Measurements from ENCODE around the gene IL22RA1.

Gene IL22RA1

DNA sequence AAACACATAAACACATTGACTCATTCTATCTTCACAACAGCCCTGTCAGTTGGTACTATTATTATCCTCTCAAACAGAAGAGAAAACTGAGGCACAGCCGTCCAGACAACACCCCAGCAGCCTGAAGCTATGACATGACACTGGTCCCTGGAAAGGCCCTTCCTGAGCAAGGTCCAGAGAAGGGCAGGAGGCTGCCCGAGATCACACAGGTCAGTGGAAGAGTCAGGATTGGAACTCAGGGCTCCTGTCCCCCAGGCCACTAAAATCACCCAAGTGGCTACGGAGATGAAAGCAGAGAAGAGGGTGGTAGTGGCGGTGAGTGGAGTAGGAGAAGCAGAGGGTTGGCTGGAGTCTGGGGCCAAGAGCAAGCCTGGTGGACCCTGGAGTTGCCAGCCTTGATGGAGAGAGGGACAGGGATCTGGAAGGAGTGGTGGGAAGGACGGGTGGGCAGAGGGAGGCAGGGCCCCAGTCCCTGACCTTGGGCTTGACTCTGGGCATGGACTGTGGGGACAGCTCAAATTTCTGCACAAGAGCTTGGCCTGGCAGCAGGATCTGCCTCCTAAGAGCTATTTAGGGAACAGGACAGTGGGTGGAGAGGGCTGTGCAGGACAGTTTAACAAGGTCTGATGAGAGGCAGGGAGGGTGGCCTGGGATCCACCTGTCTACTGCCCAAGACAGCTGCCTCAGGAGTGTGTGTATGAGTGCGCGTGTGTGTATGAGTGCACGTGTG is 46.8 kb downstream of the IL22RA1 start:
- no peak for DNase-seq

DNA sequence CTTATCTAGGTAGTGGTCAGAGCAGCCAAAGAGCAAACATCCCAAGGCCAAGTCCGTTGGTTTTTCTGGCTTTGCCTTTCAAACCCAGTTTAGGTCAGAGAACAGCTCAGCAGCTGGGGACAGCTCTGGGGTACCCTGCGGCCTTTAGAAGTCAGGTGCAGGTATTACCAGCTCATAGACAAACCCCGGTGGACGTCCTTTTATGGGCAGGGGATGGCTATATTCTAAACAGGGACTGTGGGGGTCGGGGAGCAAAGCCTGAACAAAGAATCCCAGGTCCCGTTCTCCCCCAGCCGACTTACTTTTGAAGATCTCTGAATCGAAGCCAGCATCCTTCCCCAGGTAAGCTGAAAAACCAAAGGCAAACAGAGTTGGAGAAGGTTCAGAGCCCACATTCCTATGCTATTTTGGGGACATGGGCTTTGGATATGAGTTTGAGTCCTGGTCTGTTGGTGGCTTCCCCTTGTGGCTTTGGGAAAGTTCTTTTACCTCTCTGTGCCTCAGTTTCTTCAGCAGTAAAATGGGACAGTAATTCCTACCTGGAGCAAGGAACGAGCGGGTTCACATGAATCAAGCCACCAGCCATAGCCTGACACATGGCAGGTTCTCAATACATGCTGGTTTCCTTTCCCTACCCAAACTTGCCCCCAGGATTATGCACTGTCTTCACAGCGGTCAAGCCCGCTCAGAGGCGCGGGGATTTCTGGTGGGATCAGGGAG is 47.6 kb downstream of the IL22RA1 start:
- no peak for DNase-seq

DNA sequence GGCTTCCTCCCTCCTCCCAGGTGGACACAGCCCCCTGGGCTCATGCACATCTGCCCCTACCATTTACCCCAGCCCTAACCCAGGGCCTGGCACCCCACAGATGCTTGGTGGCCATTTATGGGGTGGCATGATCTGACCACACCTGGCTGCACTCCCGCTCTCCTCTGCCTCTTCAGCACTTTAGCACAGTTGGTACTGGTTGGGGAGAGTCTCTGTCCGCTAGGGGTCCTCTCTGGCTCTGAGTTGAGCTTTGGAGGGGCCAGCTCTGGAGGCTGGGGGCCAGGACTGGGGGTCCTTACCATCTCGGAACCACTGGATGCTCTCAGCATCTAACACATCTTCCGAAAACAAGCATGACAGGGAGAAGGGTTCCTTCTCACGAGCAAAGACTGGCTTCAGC is 48.4 kb downstream of the IL22RA1 start:
- DNase-seq, result no peak

DNA sequence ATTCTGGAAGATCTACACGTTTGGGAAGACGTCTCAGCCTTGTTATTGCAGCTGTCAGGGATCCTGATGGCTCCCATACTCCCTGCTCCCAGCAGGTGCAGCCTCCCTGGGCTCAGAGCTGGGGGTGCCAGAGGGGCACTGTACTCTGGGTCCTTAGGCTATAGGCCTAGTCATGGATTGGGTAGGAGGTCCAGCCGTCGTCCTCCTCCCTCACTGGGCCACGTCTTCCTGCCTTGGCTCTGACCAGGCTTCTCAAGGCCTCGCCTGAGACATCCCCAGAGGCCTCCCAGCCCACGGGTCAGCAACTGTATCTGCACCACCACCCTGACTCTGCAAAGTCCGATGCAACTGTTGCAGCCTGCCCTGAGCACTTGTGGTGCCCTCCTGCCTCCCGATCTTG is 49.2 kb downstream of the IL22RA1 start:
- no peak for DNase-seq

DNA sequence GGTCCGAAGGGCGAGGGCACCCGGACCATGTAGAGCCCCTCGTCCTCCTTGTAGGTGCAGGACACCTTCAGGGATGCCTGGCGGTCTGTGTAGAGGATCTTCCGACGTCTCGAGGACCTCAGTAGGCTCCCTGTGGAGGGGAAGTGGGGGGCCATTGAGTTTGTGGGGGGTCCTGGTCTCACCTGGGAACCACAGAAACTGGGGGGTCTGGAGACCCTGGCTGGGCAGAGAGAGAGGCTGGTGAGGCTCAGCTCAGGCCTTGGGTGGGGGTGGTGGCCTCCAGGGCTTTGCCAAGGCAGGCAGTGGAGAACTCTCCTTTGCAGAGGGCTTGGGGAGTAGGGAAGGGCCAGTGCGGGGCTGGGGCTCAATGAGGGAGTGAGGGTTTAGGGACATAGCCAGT is 50.0 kb downstream of the IL22RA1 start:
- DNase-seq, result no peak

DNA sequence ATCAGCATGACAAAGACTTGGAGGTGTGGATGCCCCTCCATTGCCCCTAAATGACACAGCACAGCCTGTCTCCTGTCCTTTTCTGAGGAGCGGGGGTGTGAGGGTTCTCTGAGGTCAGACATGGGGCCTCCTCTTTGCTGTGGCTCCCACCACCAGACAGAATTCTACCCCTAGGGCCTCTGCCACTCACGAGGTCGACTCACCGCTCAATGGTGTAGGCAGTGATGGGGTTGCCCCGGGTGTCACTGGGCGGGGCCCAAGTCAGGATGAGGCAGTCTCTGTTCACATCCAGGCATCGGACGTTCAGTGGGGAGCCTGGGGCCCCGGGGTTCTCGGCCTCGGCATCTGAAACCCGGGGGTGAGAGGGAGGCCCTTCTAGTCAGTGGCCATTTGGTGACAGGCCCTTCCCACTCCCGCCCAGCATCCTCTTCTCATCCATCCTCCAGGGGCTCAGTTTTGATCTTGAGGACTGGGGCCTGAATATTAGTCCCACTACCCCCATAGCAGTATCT is 50.9 kb downstream of the IL22RA1 start:
- no peak for DNase-seq

DNA sequence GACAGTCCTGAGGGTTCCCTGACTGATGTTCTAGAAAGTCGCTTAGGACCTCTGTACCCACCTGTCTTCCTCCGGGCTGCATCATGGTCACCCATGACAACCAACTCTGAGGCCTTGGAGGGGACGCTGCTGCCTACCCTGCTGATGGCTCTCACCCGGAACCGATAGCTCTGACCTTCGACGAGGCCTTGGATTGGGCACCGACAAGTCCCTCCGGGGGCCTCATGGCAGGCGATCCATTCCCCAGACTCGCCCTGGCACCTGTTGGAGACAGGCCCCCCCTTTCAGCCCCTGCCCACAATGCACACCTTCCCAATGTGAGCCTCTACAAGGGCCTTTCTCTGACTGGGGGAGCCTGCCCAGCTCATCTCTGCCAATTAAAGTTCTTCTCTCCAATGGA is 52.2 kb downstream of the IL22RA1 start:
- DNase-seq, result no peak

DNA sequence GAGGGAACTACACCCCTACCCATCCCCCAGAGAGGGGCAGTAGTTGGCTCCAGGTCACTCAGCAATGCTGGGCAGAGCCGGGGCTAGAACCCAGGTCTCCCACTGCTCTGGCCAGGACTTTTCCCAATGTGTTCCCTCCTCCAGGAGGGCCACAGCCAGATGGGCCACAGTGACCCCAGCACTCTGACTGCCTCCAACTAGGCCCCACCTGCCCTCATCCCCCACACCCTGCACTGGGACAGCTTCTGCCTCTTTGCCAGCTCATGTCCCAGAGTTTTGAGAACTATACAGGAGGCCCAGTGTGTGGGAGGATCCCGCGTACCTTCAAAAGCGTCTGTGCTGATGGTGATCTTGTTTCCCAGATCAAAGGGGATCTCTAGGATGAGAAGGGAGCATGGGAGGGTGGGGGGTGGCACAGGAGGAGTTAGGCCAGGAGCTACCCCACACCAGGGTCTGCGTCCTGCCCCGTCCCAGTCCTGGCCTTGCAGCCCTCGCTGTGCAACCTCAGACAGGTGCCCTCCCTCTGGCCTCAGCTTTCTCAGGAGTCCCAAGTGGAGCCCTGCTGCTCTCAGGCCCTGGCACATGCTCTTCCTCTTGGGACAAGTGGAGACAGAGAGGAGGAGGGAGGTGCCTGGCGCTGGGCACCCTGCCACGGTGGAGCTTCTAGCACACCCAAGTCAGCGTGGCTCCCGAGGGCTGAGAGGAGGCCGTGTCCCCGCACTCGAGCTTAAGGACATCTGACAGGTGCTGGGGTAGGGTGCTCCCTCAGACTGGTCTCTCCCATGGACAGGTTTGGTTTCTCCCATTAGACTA is 53.0 kb downstream of the IL22RA1 start:
- no peak for DNase-seq

DNA sequence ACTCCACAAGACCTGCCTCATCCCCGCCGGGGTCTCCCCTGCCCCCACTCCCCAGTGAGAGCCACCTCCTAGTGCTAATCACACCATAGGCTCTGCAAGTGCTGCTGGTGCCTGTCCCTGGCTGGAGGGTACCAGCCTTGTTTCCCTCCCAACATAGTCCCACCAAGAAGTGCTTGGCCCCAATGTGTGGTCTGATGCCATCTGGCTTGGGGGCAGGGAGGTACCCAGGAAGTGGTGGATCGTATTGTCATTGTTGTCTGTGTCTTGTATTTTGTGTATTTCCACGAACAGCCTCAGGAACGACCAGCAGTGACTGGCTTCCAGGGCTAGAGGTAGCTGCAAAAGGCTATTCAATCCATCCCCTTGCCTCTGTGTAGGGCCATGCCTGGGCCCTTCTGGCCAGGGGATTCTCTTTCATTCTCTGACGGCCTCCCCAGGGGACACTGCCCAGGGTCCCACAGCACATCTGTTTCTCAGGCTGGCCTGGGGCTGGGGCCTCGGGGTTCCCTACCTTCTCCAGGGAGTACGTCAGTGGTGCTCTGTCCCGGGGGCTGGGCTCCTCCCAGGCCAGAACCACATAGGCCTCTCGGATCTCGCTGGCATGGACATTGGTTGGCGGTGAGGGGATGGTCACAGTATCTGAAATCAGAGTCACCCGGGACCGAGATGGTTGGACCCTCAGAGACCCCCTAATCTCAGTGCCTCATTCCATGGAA is 53.8 kb downstream of the IL22RA1 start:
- no peak for DNase-seq

DNA sequence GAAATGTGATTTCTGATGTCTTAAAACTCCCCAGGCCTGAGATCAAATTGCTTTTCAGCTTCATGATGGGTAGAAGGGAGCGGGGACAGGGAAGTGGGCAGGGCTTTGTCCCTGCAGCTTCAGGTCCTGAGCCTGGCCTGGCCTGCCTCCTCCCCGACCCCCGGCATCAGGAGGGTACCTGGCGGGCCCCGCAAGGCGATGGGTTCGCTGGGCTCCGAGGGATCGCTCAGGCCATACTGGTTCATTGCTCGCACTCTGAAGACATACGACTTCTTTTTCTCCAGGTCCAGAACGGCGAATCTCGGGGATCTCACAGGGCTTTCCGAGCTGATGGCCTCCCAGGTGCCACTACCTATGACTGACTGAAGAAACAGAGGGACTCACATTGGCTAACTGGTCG is 56.5 kb downstream of the IL22RA1 start:
- DNase-seq, result no peak

DNA sequence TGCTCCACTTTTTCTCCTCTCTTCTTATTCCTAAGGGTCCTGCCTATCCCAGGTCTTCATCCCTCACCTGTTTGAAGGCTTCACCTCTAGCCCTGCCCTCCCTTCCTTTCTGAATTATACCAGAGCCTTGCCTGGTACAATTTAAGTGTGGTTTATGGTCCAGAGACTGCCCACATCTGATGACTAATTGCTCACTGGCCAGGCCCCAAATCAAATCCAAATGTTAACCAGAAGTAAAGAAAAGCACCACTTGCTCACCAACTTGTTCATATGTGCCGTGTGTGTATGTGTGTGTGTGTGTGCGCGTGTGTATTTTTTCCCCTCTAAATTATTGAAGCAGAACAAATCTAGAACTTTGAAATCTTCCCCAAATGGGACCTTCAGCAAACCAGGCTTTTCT is 57.4 kb downstream of the IL22RA1 start:
- DNase-seq, result no peak

DNA sequence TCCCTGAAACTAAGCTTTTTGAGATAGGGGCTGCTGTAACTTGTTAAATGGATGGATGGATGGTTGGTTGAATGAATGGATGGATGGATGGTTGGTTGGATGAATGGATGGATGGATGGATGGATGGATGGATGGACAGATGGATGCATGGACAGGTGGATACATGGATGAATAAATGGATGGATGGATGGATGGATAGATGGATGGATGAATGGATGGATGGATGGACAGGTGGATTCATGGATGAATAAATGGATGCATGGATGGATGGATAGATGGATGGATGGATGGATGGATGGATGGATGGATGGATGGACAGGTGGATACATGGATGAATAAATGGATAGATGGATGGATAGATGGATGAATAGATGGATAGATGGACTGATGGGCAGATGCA is 57.9 kb downstream of the IL22RA1 start:
- DNase-seq, result no peak

DNA sequence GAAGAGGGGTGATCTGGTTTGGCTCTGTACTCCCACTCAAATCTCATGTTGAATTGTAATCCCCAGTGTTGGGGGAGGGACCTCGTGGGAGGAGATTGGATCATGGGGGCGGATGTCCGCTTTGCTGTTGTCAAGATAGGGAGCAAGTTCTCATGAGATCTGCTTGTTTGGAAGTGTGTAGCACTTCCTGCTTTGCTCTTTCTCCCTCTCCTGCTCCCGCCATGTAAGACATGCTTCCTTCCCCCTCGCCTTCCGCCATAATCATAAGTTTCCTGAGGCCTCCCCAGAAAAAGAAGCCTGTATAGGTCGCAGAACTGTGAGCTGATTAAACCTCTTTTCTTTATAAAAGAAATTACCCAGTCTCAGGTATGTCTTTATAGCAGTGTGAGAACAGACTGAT is 58.9 kb downstream of the IL22RA1 start:
- DNase-seq, result no peak

DNA sequence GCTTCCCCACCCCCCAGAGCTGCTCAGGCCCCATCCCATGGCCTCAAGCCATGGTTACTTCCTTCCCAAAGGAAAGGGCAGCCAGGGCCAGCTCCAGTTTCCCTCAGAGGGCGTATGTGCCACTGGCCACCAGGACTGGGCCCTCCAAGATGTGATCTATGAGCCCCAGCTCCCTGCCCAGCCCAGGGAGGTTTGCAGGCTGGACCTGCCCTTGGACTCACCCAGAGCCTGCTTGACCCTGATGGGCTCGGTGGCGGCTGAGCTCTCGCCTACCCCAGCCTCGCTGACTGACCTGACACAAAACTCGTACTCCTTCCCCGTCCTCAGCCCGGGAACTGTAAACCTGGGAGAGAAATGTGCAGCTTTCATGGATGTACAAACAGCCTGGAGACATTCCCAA is 60.6 kb downstream of the IL22RA1 start:
- no peak for DNase-seq

DNA sequence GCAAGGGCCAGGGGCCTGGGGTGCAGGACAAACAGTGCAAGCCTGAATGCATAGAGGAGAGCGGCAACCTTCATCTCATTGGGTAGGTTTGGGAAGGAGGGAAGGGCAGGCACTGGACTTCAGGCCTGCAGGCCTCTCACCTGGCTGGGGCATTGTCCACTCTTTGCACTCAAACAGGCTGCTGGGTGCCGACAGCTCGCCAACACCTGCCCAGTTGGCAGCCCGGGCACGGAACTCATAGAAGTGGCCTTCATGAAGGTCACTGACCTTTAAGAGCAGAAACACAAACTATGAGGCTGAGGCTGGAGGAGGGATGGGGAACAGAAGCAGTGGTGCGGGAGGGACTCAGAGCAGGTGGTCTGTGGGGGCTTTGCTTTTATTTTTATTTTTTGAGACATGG is 61.8 kb downstream of the IL22RA1 start:
- DNase-seq, result no peak

DNA sequence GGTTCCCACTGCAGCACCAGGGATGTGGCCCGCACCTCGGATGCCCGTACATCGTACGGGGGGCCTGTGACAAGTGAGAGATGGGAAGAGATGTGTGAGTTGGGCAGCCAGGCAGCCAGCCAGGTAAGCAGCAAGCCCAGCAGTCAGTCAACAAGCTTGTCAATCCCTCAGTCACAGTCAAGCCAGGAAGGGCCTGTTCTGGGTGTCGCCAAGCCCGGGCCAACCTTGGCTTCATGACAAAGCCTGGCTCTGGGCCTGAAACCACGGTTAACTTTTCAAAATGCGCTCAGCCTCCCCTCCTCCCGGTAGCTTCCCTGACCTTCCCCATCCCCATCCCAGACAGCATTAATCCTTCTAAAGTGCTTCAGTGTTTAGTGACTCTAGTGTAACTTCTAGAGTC is 62.8 kb downstream of the IL22RA1 start:
- no peak for DNase-seq

DNA sequence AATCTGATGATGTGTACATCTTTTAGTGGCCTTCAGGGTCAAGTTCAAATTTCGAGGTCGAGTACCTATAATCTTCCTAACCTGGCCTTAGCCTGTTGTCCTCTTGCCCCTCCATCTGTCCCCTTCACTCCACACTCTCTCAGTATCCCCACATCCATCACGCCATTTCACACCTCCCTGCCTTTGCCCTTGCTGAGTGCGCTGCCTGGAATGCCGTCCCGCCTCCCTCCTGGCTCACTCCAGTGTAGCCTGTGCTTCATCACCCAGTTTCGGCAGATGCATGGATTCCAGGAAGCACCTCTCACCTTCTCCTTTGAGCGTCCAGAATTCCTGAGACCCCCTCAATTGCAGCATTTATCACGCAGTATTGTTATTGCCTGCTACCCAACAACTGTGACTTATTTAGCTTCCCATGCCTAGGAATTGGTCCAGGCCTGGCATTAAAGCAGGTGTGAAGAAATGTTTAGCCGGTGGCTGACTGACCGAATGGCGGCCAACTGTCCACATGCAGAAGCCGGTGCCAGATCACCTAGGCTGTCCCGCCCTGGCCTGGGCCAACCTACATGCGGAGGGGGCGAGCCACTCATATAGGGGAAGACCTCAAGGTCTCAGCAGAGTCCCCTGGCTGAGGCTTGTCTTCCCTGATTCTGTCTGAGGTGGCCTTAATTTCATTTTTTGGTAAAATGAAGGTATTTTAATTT is 65.5 kb downstream of the IL22RA1 start:
- DNase-seq, result no peak

DNA sequence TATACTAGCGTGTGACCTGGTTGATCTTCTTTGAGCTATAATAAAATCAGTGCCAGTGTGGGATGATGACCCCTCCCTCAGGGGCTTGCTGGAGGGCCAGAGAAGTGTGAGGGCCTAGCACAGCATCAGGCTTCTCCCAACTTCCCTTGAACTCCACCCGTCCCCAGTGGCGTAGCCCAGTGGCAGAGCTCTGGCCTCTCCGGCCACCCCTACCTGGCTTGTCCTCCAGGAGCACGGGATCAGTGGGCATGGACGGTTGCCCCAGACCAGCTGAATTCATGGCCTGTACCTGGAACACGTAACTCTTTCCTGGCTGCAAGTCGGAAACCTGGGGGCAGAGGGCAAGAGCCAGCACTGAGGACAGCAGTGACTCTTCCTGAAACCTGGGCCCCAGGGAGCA is 67.0 kb downstream of the IL22RA1 start:
- no peak for DNase-seq

DNA sequence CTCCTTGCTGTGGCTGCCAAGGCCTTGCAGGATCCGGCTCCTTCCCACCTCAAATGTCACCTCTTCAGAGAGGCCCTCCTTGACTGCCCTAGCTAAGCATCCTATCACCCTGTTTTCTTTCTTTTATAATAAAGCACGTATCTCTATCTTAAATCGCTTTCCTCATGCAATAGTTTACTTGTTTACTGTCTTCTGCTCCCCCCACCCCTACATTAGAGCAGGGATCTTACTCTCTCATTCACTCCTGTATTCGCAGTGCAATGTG is 67.4 kb downstream of the IL22RA1 start:
- DNase-seq, result no peak

DNA sequence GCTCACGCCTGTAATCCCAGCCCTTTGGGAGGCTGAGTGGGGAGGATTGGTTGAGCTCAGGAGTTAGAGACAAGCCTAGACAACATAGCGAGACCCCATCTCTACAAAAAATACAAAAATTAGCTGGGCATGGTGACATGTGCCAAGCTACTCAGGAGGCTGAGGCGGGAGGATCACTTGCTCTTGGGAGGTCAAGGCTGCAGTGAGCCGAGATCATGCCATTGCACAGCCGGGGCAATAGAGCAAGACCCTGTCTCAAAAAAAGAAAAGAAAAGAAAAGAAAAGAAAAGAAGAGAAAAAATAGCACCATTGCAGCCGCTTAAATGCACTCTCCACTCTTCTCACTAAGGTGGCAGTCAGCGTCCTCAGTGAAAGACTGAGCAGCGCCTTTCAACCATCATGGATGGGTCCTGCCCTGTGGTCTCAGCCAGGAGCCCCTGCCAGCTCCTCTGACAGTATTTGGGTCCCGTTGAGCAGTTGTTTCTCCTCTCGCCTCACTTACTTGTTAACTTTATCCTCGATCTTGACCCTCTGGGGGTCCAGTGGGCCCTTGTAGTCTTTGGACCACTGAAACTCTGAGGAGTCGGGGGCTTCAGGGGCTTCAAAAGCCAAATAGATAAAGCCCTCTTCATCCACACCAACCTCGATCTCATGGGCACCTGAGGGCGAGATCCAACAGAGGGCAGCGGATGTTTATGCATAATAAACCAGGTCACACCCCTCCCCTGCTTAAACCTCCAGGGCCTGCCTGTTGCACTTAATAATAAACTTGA is 67.9 kb downstream of the IL22RA1 start:
- DNase-seq, result no peak

DNA sequence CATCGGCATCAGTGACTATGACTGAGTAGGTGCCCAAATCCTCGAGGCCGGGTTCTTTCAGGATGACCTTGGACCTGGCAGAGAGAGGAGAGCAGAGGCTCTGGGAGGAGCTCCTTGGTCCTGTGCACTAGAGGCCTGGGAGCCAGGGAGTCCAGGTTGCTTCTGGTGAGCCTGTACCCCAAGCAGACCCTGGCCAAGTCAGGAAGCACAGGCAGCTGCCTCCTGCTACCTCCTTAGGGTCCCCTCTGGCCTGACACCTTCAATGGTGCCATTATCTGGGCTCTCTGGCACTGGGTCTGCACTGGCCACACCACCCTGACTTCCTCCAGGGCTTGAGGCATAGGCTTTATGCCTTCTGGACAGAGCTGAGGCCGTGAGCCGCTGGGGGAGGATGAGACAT is 68.7 kb downstream of the IL22RA1 start:
- DNase-seq, result no peak

DNA sequence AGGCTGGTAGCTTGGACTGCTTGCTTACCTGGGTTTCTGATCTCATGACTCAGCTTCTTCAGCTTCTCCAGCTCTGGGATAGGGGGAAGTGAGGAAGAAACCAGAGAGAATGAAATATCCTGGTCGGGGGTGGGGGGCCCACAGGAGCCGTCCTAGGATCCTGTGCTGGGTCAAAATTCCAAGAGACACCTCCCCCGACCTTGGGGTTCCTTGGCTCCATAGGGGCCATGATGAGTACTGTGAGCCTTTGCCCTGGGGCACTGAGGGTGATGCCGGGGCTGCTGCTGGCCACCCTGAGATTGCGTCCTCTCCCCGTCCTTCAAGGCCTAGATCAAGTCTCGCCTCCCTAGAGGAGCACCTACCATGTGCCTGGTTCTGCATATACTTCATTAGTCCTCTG is 71.0 kb downstream of the IL22RA1 start:
- DNase-seq, result no peak

Measured in cortex of kidney (tissue), 1 donor.